Liver (tissue), 9 donors: ENCODE measurements around the gene DYNLT1. TPM values are rescaled to one million over a fixed set of nuclear protein-coding genes. Genes with fewer than 3 reads are reported as not detected.

Experiments used
- DNase-seq: peaks from one replicate; pipeline ENCODE4 v3.0.0-alpha.2; 2017; ENCODE audit warnings: low spot score
- H3K27ac ChIP-seq, 2 donors: one replicate each; pipeline ENCODE4 v1.7.0; 2013; ENCODE audit warnings: inconsistent platforms in 2 of 2, low read length in 2 of 2, control low read depth in 1 of 2, low read depth in 1 of 2, mild to moderate bottlenecking in 1 of 2
- H3K27me3 ChIP-seq, 4 donors: one replicate each; pipeline versions ENCODE4 v1.6.1 to v1.7.0; 2013; ENCODE audit warnings: low read length in 3 of 4, inconsistent platforms in 1 of 4, mild to moderate bottlenecking in 1 of 4, moderate library complexity in 1 of 4; ENCODE audit not compliant: control insufficient read depth in 4 of 4, insufficient read depth in 4 of 4
- H3K36me3 ChIP-seq, 4 donors: one replicate each; pipeline versions ENCODE4 v1.6.1 to v1.7.0; 2013; ENCODE audit warnings: low read length in 3 of 4, mild to moderate bottlenecking in 3 of 4, low read depth in 1 of 4, moderate library complexity in 1 of 4; ENCODE audit not compliant: control insufficient read depth in 4 of 4, insufficient read depth in 3 of 4
- H3K4me1 ChIP-seq, 4 donors: one replicate each; pipeline versions ENCODE4 v1.6.1 to v1.7.0; 2013; ENCODE audit warnings: low read length in 3 of 4, mild to moderate bottlenecking in 3 of 4, moderate library complexity in 1 of 4; ENCODE audit not compliant: control insufficient read depth in 4 of 4, insufficient read depth in 4 of 4
- H3K4me3 ChIP-seq, 3 donors: one replicate each; pipeline versions ENCODE4 v1.6.1 to v1.7.0; 2013; ENCODE audit warnings: low read length in 3 of 3, control low read depth in 1 of 3, low read depth in 1 of 3, mild to moderate bottlenecking in 1 of 3
- H3K9ac ChIP-seq, 2 donors: one replicate each; pipeline ENCODE4 v1.7.0; 2013; ENCODE audit warnings: low read length in 2 of 2, mild to moderate bottlenecking in 2 of 2, moderate library complexity in 2 of 2, control low read depth in 1 of 2, low read depth in 1 of 2
- H3K9me3 ChIP-seq, 4 donors: one replicate each; pipeline versions ENCODE4 v1.6.1 to v1.7.0; 2013; ENCODE audit warnings: low read length in 3 of 4; ENCODE audit not compliant: control insufficient read depth in 4 of 4
- EGR1 ChIP-seq, 2 donors: IDR thresholded peaks; 2 replicates each; pipeline ENCODE4 v1.6.1; 2016 to 2018; ENCODE audit warnings: antibody characterized with exemption in 2 of 2, low read depth in 2 of 2
- FOXA1 ChIP-seq: IDR thresholded peaks from 2 replicates; pipeline ENCODE4 v1.6.1; 2016; ENCODE audit warnings: antibody characterized with exemption
- FOXA2 ChIP-seq: IDR thresholded peaks from 2 replicates; pipeline ENCODE4 v1.6.1; 2016; ENCODE audit warnings: antibody characterized with exemption
- GABPA ChIP-seq, 2 donors: IDR thresholded peaks in 1 of 2; conservative IDR thresholded peaks in 1 of 2; 2 replicates each; pipeline ENCODE4 v1.6.1; 2016; ENCODE audit warnings: antibody characterized with exemption in 2 of 2, mild to moderate bottlenecking in 1 of 2, moderate library complexity in 1 of 2
- HNF4A ChIP-seq, 2 donors: conservative IDR thresholded peaks; 2 replicates each; pipeline ENCODE4 v1.6.1; 2016; ENCODE audit warnings: antibody characterized with exemption in 2 of 2, mild to moderate bottlenecking in 2 of 2
- HNF4G ChIP-seq: IDR thresholded peaks from 2 replicates; pipeline ENCODE4 v1.6.1; 2016; ENCODE audit warnings: antibody characterized with exemption
- JUND ChIP-seq, 2 donors: IDR thresholded peaks; 2 replicates each; pipeline ENCODE4 v1.6.1; 2016; ENCODE audit warnings: antibody characterized with exemption in 2 of 2
- NR2F2 ChIP-seq: IDR thresholded peaks from 2 replicates; pipeline ENCODE4 v1.6.1; 2016; ENCODE audit warnings: antibody characterized with exemption
- RAD21 ChIP-seq, 2 donors: IDR thresholded peaks; 2 replicates each; pipeline ENCODE4 v1.6.1; 2016; ENCODE audit warnings: antibody characterized with exemption in 2 of 2, mild to moderate bottlenecking in 2 of 2
- RXRA ChIP-seq, 2 donors: IDR thresholded peaks; 2 replicates each; pipeline ENCODE4 v1.6.1; 2017 to 2018; ENCODE audit warnings: antibody characterized with exemption in 2 of 2, mild to moderate bottlenecking in 1 of 2
- SP1 ChIP-seq: IDR thresholded peaks from 2 replicates; pipeline ENCODE4 v1.6.1; 2018; ENCODE audit warnings: antibody characterized with exemption, mild to moderate bottlenecking
- TAF1 ChIP-seq: conservative IDR thresholded peaks from 2 replicates; pipeline ENCODE4 v1.6.1; 2016; ENCODE audit warnings: antibody characterized with exemption, mild to moderate bottlenecking
- YY1 ChIP-seq: IDR thresholded peaks from 2 replicates; pipeline ENCODE4 v1.6.1; 2016; ENCODE audit warnings: antibody characterized with exemption, mild to moderate bottlenecking
- WGBS: extraction: QIAGEN DNeasy Blood & Tissue Kit; methylation state at CpG from one replicate; pipeline ENCODE4 v1.1.7; 2013; 5-methylcytosine and 5-hydroxymethylcytosine counted together
- polyA plus RNA-seq, 2 donors: library from polyadenylated mRNA; stranded (reverse) in 1 of 2; unstranded in 1 of 2; fragments of 200-250 nt in 1 of 2; fragments of >200 nt in 1 of 2; fragmentation: Nextera tagmentation in 1 of 2; extraction: Ambion mirVana in 1 of 2; gene quantifications; one replicate each; pipeline versions ENCODE4 v1.2.1 to v1.2.3, GENCODE V29; 2013 to 2015
- total RNA-seq, 2 donors: library from RNA; depleted of rRNA; stranded (reverse); fragments of >200 nt; gene quantifications; one replicate each; pipeline ENCODE4 v1.2.3, GENCODE V29; 2014
- TF ChIP-seq, protein P1 (sequence below): IDR thresholded peaks from 2 replicates; pipeline ENCODE4 v1.6.1; 2016; ENCODE audit warnings: antibody characterized with exemption
- TF ChIP-seq, protein P2 (sequence below): IDR thresholded peaks from 2 replicates; pipeline ENCODE4 v1.6.1; 2016; ENCODE audit warnings: antibody characterized with exemption
- TF ChIP-seq, protein P3 (sequence below): IDR thresholded peaks from 2 replicates; pipeline ENCODE4 v1.6.1; 2016; ENCODE audit warnings: antibody characterized with exemption
- TF ChIP-seq, protein P4 (sequence below): fragments of 150-350 bp; IDR thresholded peaks from 2 replicates; pipeline ENCODE4 v1.5.1; 2017; ENCODE audit warnings: improper control_type of control experiment, low read depth, low read length; ENCODE audit not compliant: missing input control
- TF ChIP-seq, protein P5 (sequence below): IDR thresholded peaks from 2 replicates; pipeline ENCODE4 v1.6.1; 2016; ENCODE audit warnings: antibody characterized with exemption, mild to moderate bottlenecking
- donor health status: healthy.
- donor health status: healthy.
- donor health status: healthy.
- donor health status: healthy.
- donor health status: healthy.

DYNLT1 gene
- total and polyA plus RNA-seq, 4 donors, result 17.7 to 86.9 (median 38.3) TPM

DNA sequence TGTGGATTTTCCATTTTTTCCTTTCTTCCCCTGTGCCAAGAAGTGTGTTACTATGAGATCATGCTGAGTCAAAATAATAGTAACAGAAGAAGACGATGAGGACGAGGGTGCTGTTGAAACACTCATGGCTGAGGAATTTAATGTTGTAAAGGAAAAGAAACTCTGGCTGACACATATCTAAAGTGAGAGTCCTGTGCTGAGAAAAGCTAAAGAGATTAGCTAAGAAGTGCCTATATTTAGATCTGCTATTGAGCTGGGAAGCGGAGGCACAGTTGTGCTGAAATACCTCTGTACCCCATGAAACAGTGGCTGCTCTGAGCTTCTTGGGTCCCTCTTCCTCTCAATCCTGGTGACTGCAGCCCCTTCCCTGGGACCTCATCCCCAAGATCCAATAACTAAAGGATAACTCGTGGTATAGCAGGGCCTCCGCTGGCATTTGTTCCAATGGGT, 4.2 kb upstream of the DYNLT1 start (continued):
- TF ChIP-seq RXRA (IDR thresholded peaks at IDR 0.05) (no peak), GABPA (IDR thresholded peaks at IDR 0.05 in 1 of 2, conservative IDR thresholded peaks at IDR 0.05 in 1 of 2) (no peak), FOXA2 (no peak), JUND (IDR thresholded peaks at IDR 0.05) (no peak)
- TF ChIP-seq, protein P1, sequence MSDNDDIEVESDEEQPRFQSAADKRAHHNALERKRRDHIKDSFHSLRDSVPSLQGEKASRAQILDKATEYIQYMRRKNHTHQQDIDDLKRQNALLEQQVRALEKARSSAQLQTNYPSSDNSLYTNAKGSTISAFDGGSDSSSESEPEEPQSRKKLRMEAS, result no peak
- TF ChIP-seq, protein P2, sequence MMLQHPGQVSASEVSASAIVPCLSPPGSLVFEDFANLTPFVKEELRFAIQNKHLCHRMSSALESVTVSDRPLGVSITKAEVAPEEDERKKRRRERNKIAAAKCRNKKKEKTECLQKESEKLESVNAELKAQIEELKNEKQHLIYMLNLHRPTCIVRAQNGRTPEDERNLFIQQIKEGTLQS, result no peak

DNA sequence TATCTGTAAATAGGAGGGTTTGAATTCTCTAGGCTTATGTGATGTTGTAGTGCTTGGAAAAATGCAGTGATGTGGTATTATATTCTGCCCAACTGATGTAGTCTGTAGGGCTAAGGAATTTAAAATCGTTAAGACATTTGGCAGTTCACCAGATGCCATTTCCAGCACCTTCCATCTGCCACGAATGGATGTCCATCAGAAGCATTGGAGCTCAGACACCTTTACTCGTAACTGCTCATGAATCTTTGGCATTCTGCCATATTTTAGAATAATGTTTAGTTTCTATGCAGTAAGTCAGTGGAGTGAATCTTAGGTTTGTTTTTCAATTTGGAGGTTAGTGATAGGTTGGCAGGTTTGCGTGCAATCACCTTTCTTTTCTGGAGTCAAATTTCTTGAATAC, 3.0 kb upstream of the DYNLT1 start:
- Histone ChIP-seq H3K9me3 (no peaks in the 10 kb centered on the region), H3K4me3 (no peak overlapping the region), H3K27me3 (no peaks in the 10 kb centered on the region), H3K36me3 (no peaks in the 10 kb centered on the region), H3K27ac (no peak overlapping the region), H3K9ac (no peak overlapping the region), H3K4me1 (peaks cover 0 to 9% (median 7%) of the 10 kb centered on the region in 4 donors)
- TF ChIP-seq RAD21 (IDR thresholded peaks at IDR 0.05) (no peak), FOXA2 (no peak), SP1 (no peak), GABPA (IDR thresholded peaks at IDR 0.05 in 1 of 2, conservative IDR thresholded peaks at IDR 0.05 in 1 of 2) (no peak), YY1 (no peak), EGR1 (IDR thresholded peaks at IDR 0.05; ENCODE audit: low read depth in 2 of 2) (no peak), HNF4A (conservative IDR thresholded peaks at IDR 0.05) (no peak), RXRA (IDR thresholded peaks at IDR 0.05) (no peak), HNF4G (no peak), TAF1 (no peak), NR2F2 (no peak), JUND (IDR thresholded peaks at IDR 0.05) (no peak), FOXA1 (no peak)
- TF ChIP-seq, protein P3, sequence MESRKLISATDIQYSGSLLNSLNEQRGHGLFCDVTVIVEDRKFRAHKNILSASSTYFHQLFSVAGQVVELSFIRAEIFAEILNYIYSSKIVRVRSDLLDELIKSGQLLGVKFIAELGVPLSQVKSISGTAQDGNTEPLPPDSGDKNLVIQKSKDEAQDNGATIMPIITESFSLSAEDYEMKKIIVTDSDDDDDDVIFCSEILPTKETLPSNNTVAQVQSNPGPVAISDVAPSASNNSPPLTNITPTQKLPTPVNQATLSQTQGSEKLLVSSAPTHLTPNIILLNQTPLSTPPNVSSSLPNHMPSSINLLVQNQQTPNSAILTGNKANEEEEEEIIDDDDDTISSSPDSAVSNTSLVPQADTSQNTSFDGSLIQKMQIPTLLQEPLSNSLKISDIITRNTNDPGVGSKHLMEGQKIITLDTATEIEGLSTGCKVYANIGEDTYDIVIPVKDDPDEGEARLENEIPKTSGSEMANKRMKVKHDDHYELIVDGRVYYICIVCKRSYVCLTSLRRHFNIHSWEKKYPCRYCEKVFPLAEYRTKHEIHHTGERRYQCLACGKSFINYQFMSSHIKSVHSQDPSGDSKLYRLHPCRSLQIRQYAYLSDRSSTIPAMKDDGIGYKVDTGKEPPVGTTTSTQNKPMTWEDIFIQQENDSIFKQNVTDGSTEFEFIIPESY, result no peak
- TF ChIP-seq, protein P2, result no peak
- TF ChIP-seq, protein P4, sequence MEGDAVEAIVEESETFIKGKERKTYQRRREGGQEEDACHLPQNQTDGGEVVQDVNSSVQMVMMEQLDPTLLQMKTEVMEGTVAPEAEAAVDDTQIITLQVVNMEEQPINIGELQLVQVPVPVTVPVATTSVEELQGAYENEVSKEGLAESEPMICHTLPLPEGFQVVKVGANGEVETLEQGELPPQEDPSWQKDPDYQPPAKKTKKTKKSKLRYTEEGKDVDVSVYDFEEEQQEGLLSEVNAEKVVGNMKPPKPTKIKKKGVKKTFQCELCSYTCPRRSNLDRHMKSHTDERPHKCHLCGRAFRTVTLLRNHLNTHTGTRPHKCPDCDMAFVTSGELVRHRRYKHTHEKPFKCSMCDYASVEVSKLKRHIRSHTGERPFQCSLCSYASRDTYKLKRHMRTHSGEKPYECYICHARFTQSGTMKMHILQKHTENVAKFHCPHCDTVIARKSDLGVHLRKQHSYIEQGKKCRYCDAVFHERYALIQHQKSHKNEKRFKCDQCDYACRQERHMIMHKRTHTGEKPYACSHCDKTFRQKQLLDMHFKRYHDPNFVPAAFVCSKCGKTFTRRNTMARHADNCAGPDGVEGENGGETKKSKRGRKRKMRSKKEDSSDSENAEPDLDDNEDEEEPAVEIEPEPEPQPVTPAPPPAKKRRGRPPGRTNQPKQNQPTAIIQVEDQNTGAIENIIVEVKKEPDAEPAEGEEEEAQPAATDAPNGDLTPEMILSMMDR, result no peak
- TF ChIP-seq, protein P5, sequence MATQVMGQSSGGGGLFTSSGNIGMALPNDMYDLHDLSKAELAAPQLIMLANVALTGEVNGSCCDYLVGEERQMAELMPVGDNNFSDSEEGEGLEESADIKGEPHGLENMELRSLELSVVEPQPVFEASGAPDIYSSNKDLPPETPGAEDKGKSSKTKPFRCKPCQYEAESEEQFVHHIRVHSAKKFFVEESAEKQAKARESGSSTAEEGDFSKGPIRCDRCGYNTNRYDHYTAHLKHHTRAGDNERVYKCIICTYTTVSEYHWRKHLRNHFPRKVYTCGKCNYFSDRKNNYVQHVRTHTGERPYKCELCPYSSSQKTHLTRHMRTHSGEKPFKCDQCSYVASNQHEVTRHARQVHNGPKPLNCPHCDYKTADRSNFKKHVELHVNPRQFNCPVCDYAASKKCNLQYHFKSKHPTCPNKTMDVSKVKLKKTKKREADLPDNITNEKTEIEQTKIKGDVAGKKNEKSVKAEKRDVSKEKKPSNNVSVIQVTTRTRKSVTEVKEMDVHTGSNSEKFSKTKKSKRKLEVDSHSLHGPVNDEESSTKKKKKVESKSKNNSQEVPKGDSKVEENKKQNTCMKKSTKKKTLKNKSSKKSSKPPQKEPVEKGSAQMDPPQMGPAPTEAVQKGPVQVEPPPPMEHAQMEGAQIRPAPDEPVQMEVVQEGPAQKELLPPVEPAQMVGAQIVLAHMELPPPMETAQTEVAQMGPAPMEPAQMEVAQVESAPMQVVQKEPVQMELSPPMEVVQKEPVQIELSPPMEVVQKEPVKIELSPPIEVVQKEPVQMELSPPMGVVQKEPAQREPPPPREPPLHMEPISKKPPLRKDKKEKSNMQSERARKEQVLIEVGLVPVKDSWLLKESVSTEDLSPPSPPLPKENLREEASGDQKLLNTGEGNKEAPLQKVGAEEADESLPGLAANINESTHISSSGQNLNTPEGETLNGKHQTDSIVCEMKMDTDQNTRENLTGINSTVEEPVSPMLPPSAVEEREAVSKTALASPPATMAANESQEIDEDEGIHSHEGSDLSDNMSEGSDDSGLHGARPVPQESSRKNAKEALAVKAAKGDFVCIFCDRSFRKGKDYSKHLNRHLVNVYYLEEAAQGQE, result no peak
- TF ChIP-seq, protein P1, result no peak
- DNase-seq, result no peak
- WGBS, result 83% methylated on average over 4 of the region's 4 CpGs
